ENCODE data around the gene P2RY2.

- no peak for TF ChIP-seq PATZ1 (CRISPR knock-in tag; IDR thresholded peaks at IDR 0.05; ENCODE audit: borderline replicate concordance)
- TF ChIP-seq ZNF565 (CRISPR knock-in tag; conservative IDR thresholded peaks at IDR 0.05; ENCODE audit: low read depth): no peak
- TF ChIP-seq ISL1 (CRISPR knock-in tag; IDR thresholded peaks at IDR 0.05): no peak
- no peak for TF ChIP-seq BACH2 (CRISPR knock-in tag; IDR thresholded peaks at IDR 0.05; ENCODE audit: borderline replicate concordance)
- TF ChIP-seq RARB (CRISPR knock-in tag; IDR thresholded peaks at IDR 0.05): no peak
- no peak for TF ChIP-seq ESRRG (CRISPR knock-in tag; IDR thresholded peaks at IDR 0.05)
These were observed 24.0 kb upstream of the P2RY2 start for GRCh38 chr11:73194034-73194507.
